Activated B cell treated with CpG ODN at 0.5 μM for 24 hours (primary cell): ENCODE measurements around the gene TMEM169. TPM values are rescaled to one million over a fixed set of nuclear protein-coding genes. Genes with fewer than 3 reads are reported as not detected.

Experiments
- ATAC-seq: fragments of 200-7000 bp; cut with Tn5 transposase; one replicate; pipeline ENCODE4 v1.10.0; 2021; ENCODE audit warnings: low read depth, mild to moderate bottlenecking, moderate library complexity
- CTCF ChIA-PET: fragments of 350-600 bp; sonication (Branson Sonifier 250); formaldehyde crosslinking; loops from one replicate; lab custom pipeline; 2021; ENCODE audit warnings: antibody characterized with exemption; lab: Charles Lee
- POLR2A ChIA-PET: fragments of 350-600 bp; sonication (Branson Sonifier 250); formaldehyde crosslinking; loops from one replicate; lab custom pipeline; 2021; ENCODE audit warnings: antibody characterized with exemption; lab: Charles Lee
- DNase-seq: peaks from one replicate; pipeline ENCODE4 v3.0.0; 2022
- H3K27ac Mint-ChIP-seq: one replicate; pipeline ENCODE4 v1.8.0; 2020; ENCODE audit warnings: mixed read lengths
- H3K27me3 Mint-ChIP-seq: one replicate; pipeline ENCODE4 v1.8.0; 2021; ENCODE audit warnings: mixed read lengths
- H3K36me3 Mint-ChIP-seq: one replicate; pipeline ENCODE4 v1.8.0; 2021; ENCODE audit warnings: low read depth, mixed read lengths
- H3K4me1 Mint-ChIP-seq: one replicate; pipeline ENCODE4 v1.8.0; 2021; ENCODE audit warnings: mixed read lengths
- H3K4me3 Mint-ChIP-seq: one replicate; pipeline ENCODE4 v1.8.0; 2020; ENCODE audit warnings: mild to moderate bottlenecking, mixed read lengths
- H3K9me3 Mint-ChIP-seq: one replicate; pipeline ENCODE4 v1.8.0; 2020; ENCODE audit warnings: mixed read lengths
- intact Hi-C: fragments of 100-400 bp; cut with micrococcal nuclease; formaldehyde crosslinking; loops from one replicate; pipeline ENCODE4 v1.15.1; 2024
- total RNA-seq: library from RNA; stranded (reverse); gene quantifications from 2 replicates; pipeline ENCODE4 v1.2.3, GENCODE V29; 2022
- TF ChIP-seq, protein P1 (sequence below): fragments of 200-600 bp; IDR thresholded peaks from one replicate; pipeline ENCODE4 v1.8.0; 2022; ENCODE audit warnings: antibody characterized with exemption, mild to moderate bottlenecking

TMEM169 gene
- total RNA-seq, 1 donor from 2014 or later = 0.40 TPM

DNA sequence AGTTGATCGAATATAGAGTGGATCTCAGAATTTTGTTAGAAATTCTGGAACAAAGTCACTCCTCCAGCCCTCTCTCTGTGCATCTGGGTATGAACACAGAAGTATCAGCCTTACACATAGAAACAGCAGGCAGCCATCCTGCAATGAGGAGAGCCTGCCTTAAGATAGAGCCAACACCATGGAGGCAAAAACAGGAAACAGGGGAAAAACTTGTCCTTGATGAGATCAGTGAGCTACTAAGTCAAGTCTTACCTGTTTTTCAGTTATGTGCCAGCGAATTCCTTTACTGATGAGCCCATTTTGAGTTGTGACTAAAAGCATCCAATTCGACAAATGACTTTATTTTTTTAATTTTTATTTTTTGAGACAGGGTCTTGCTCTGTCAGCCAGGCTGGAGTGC, 41.8 kb upstream of the TMEM169 start:
- CTCF ChIA-PET = no interaction called here

DNA sequence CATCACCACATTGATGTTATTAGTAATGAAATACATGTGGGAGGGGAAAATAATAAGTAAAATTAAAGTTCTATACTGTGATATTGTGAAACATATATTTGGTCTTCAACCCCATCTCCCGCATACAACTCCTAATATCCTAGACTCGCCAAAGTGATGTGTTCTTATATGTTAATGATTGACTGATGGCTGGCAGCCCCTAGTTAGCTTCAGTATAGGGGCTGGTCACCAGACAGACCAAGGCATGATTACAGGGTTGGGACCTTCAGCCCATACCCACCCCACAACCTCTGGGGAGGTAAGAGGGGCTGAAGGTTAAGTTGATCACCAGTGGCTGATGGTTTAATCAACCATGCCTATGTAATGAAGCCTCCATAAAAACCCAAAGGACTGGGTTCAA, 40.3 kb upstream of the TMEM169 start:
- no peaks in the 10 kb centered on the region for H3K4me1 Mint-ChIP-seq
- no peak for ATAC-seq
- TF ChIP-seq, protein P1, sequence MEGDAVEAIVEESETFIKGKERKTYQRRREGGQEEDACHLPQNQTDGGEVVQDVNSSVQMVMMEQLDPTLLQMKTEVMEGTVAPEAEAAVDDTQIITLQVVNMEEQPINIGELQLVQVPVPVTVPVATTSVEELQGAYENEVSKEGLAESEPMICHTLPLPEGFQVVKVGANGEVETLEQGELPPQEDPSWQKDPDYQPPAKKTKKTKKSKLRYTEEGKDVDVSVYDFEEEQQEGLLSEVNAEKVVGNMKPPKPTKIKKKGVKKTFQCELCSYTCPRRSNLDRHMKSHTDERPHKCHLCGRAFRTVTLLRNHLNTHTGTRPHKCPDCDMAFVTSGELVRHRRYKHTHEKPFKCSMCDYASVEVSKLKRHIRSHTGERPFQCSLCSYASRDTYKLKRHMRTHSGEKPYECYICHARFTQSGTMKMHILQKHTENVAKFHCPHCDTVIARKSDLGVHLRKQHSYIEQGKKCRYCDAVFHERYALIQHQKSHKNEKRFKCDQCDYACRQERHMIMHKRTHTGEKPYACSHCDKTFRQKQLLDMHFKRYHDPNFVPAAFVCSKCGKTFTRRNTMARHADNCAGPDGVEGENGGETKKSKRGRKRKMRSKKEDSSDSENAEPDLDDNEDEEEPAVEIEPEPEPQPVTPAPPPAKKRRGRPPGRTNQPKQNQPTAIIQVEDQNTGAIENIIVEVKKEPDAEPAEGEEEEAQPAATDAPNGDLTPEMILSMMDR = no peak
- H3K27me3 Mint-ChIP-seq = no peaks in the 10 kb centered on the region
- DNase-seq = no peak
- intact Hi-C loops = no loop called here
- ChIA-PET POLR2A (no interaction called here), CTCF (interaction anchor here (1.1 to 1.2 kb wide), 2 partner anchors 18 to 91 kb away, joined by 3 read pairs; no protein-coding TSS in a partner anchor)
- H3K4me3 Mint-ChIP-seq = no peak overlapping the region
- H3K27ac Mint-ChIP-seq = no peak overlapping the region
- peaks cover 44% of the 10 kb centered on the region for H3K36me3 Mint-ChIP-seq
- no peaks in the 10 kb centered on the region for H3K9me3 Mint-ChIP-seq

More for the DNA sequence above, 41.8 kb upstream of the TMEM169 start:
- Mint-ChIP-seq H3K36me3 (peaks cover 45% of the 10 kb centered on the region), H3K9me3 (no peaks in the 10 kb centered on the region), H3K4me1 (no peaks in the 10 kb centered on the region), H3K4me3 (no peak overlapping the region), H3K27ac (no peak overlapping the region), H3K27me3 (no peaks in the 10 kb centered on the region)
- ATAC-seq (no peak), DNase-seq (no peak)
- TF ChIP-seq, protein P1 = no peak
- intact Hi-C loops = no loop called here
- POLR2A ChIA-PET = no interaction called here

DNA sequence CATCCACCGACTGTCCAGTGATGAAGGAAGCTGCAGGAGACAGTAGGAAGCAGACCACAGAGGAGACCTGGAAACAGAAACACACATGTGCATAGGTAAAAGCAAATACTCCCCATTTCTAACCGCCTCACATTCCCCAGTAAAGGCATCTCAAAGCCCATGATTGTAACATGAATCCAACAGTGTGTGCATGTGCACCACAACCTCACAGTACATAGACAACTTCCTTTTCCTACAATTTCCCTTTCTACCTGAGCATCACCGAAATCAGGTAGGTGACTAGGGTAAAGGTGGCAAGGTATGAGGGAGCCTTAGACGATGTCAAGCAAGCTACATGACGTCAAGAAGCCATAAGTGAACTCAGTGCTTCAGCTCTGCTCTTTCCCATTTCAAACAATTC, 37.8 kb upstream of the TMEM169 start:
- POLR2A ChIA-PET = no interaction called here
- Mint-ChIP-seq H3K27me3 (no peaks in the 10 kb centered on the region), H3K36me3 (peaks cover 44% of the 10 kb centered on the region), H3K4me3 (no peak overlapping the region), H3K4me1 (no peaks in the 10 kb centered on the region), H3K9me3 (no peaks in the 10 kb centered on the region), H3K27ac (no peak overlapping the region)
- CTCF ChIA-PET = interaction anchor here (0.8 kb wide), 1 partner anchor 10 kb away, joined by 3 read pairs; no protein-coding TSS in a partner anchor
- intact Hi-C loops = no loop called here
- no peak for ATAC-seq
- TF ChIP-seq, protein P1 = no peak
- DNase-seq = no peak

DNA sequence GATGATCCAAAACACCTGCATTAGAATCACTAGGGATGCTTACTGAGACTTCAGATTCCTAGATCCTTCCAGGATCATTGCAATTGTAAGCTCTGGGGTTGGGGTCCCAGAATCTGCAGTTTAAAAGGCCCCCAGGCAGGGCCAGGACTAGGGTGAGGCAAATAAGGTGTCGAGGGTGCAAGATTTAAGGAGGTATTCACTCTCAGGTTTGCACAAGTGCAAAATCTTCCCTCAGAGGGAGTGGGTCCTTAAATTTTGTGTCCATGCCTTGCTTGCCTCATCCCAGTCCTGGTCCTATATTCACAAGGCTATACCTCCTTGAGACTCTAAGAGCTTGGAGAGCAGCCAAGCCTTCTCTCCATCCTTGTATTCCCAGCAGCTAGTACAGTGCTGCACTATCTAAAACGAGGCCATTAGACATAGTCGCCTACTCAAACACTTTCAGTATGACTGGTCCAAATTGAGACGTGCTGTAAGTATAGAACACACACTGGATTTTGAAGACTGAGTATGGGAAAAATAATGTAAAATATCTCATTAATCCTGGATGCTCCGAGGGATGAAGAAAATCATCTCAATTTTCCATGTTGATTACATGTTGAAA, 36.7 kb upstream of the TMEM169 start:
- Mint-ChIP-seq H3K4me1 (no peaks in the 10 kb centered on the region), H3K27ac (no peak overlapping the region), H3K36me3 (peaks cover 36% of the 10 kb centered on the region), H3K4me3 (no peak overlapping the region), H3K27me3 (no peaks in the 10 kb centered on the region), H3K9me3 (no peaks in the 10 kb centered on the region)
- intact Hi-C loops = no loop called here
- POLR2A ChIA-PET = interaction anchor here (0.6 kb wide), 1 partner anchor 73 kb away, joined by 4 read pairs; no protein-coding TSS in a partner anchor
- TF ChIP-seq, protein P1 = no peak
- DNase-seq = no peak
- CTCF ChIA-PET = interaction anchor here (0.8 kb wide), 1 partner anchor 11 kb away, joined by 3 read pairs; no protein-coding TSS in a partner anchor
- ATAC-seq = no peak

DNA sequence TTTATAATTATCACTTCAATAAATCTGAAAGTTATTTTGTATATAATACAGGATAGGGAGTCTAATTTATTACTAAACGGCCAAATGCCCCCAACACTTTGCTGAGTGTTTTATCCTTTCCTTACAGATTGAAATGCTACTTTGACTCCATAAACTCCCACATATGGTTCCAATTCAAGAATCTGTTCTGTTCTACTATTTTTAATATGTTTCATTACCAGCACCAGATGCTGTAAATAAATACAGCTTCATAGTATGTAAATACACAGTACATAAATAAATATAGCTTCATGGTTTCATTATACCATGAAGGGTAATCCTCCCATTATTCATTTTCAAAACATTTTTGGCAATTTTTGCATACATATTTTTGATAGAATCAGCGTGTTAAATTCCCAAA, 34.3 kb upstream of the TMEM169 start:
- Mint-ChIP-seq H3K9me3 (no peaks in the 10 kb centered on the region), H3K4me3 (no peak overlapping the region), H3K4me1 (no peaks in the 10 kb centered on the region), H3K27ac (no peak overlapping the region), H3K36me3 (peaks cover 34% of the 10 kb centered on the region), H3K27me3 (no peaks in the 10 kb centered on the region)
- intact Hi-C loops = no loop called here
- ChIA-PET POLR2A (no interaction called here), CTCF (no interaction called here)
- TF ChIP-seq, protein P1 = no peak
- no peak for ATAC-seq
- no peak for DNase-seq
